Measurements from ENCODE around the gene VWA5B2.
A peak's percentile ranks its signal among the peaks of the same experiment; 100 is the strongest.

Gene VWA5B2

GRCh38 chr3:184200825-184201224 is 28.6 kb upstream of the VWA5B2 start:
- Mint-ChIP-seq H3K4me3 (no peak overlapping the region), H3K9me3 (no peaks in the 10 kb centered on the region), H3K4me1 (ENCODE audit: low read depth) (no peaks in the 10 kb centered on the region), H3K36me3 (ENCODE audit: low read depth) (no peaks in the 10 kb centered on the region), H3K27me3 (peaks cover 4% of the 10 kb centered on the region), H3K27ac (no peak overlapping the region)

GRCh38 chr3:184203526-184203925 is 25.9 kb upstream of the VWA5B2 start:
- Mint-ChIP-seq H3K36me3 (ENCODE audit: low read depth) (no peaks in the 10 kb centered on the region), H3K27ac (no peak overlapping the region), H3K9me3 (no peaks in the 10 kb centered on the region), H3K27me3 (peaks cover 17% of the 10 kb centered on the region), H3K4me1 (ENCODE audit: low read depth) (no peaks in the 10 kb centered on the region), H3K4me3 (no peak overlapping the region)

GRCh38 chr3:184209146-184209923 is 20.1 kb upstream of the VWA5B2 start:
- H3K9me3 Mint-ChIP-seq, result no peaks in the 10 kb centered on the region
- peaks cover 17% of the 10 kb centered on the region for H3K27me3 Mint-ChIP-seq
- no peaks in the 10 kb centered on the region for H3K36me3 Mint-ChIP-seq (ENCODE audit: low read depth)
- no peak overlapping the region for H3K27ac Mint-ChIP-seq
- no peaks in the 10 kb centered on the region for H3K4me1 Mint-ChIP-seq (ENCODE audit: low read depth)
- no peak overlapping the region for H3K4me3 Mint-ChIP-seq

DNA sequence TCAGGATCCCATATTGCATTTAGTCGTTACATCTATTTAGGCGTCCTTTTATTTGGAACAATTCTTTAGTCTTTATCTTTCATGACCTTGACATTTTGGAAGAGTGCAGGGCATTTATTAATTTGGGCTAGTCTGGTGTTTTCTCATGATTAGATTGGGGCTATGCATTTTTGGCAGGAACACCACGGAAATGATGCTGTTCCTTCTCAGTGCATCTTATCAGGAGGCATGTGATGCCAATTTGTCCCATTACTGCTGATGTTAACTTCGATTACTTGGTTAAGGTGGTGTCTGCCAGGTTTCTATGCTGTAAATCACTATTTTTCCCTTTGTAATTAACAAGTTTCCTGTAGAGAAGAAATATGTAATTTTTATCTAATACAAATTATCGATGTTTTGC is 18.1 kb upstream of the VWA5B2 start:
- H3K9me3 Mint-ChIP-seq, result no peaks in the 10 kb centered on the region
- H3K27me3 Mint-ChIP-seq, result peaks cover 18% of the 10 kb centered on the region
- no peaks in the 10 kb centered on the region for H3K36me3 Mint-ChIP-seq (ENCODE audit: low read depth)
- H3K4me3 Mint-ChIP-seq, result no peak overlapping the region
- H3K4me1 Mint-ChIP-seq (ENCODE audit: low read depth), result no peaks in the 10 kb centered on the region
- H3K27ac Mint-ChIP-seq, result no peak overlapping the region

DNA sequence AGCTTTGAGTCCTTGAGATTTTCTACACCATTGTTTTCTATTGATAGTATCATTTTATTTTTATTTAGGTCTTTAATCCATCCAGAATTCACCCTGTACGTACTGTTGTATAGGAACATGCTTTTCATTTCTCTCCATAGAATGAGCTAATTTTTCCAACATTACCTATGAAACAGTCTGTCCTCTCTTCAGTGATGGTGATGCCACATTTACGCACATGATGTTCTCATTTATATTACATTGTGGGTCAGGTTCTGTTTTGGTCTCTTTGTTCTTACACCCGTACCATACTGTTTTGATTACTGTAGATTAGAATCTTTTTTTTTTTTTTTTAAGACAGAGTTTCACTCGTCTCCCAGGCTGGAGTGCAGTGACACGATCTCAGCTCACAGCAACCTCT is 17.7 kb upstream of the VWA5B2 start:
- Mint-ChIP-seq H3K36me3 (ENCODE audit: low read depth) (no peaks in the 10 kb centered on the region), H3K9me3 (no peaks in the 10 kb centered on the region), H3K27ac (no peak overlapping the region), H3K27me3 (peaks cover 14% of the 10 kb centered on the region), H3K4me1 (ENCODE audit: low read depth) (no peaks in the 10 kb centered on the region), H3K4me3 (no peak overlapping the region)

- H3K36me3 Mint-ChIP-seq (ENCODE audit: low read depth), result no peaks in the 10 kb centered on the region
- H3K4me1 Mint-ChIP-seq (ENCODE audit: low read depth), result no peaks in the 10 kb centered on the region
- peaks cover 21% of the 10 kb centered on the region for H3K27me3 Mint-ChIP-seq
- H3K27ac Mint-ChIP-seq, result no peak overlapping the region
- no peaks in the 10 kb centered on the region for H3K9me3 Mint-ChIP-seq
- no peak overlapping the region for H3K4me3 Mint-ChIP-seq
These were observed 10.6 kb upstream of the VWA5B2 start for GRCh38 chr3:184218814-184219213.

DNA sequence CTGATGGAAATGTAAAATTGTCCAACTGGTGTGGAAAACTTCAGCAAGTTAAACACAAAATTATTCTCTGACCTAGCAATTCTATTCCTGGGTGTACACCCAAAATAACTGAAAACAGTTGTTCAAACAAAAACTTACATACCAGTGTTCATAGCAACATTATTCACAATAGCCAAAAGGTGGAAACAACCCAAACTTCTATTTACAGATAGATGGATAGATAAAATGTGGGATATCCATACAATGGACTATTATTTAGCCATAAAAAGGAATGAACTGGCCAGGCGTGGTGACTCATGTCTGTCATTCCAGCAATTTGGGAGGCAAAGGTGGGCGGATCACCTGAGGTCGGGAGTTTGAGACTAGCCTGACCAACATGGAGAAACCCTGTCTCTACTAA is 6.9 kb upstream of the VWA5B2 start:
- H3K4me1 Mint-ChIP-seq (ENCODE audit: low read depth), result no peaks in the 10 kb centered on the region
- no peak overlapping the region for H3K4me3 Mint-ChIP-seq
- no peaks in the 10 kb centered on the region for H3K9me3 Mint-ChIP-seq
- peaks cover 34% of the 10 kb centered on the region for H3K27me3 Mint-ChIP-seq
- no peaks in the 10 kb centered on the region for H3K36me3 Mint-ChIP-seq (ENCODE audit: low read depth)
- H3K27ac Mint-ChIP-seq, result no peak overlapping the region

DNA sequence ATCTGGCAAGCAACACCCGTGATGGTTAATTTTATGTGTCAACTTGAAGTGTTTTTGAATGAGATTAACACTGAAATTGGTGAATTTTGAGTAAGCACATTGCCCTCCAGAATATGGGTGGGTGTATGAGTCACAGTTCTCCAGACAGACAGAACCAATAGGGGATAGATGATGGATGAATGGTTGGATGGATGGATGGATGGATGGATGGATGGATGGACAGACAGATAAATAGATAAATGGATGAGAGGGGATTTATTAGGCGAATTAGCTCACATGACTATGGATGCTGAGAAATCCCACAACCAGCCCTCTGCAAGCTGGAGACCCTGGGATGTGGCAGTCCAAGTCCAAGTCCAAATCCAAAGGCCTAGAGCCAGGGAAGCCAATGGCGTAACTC is 5.4 kb upstream of the VWA5B2 start:
- Mint-ChIP-seq H3K36me3 (ENCODE audit: low read depth) (no peaks in the 10 kb centered on the region), H3K4me1 (ENCODE audit: low read depth) (no peaks in the 10 kb centered on the region), H3K9me3 (no peaks in the 10 kb centered on the region), H3K27ac (no peak overlapping the region), H3K27me3 (peaks cover 44% of the 10 kb centered on the region), H3K4me3 (no peak overlapping the region)

- Mint-ChIP-seq H3K36me3 (ENCODE audit: low read depth) (no peaks in the 10 kb centered on the region), H3K4me3 (no peak overlapping the region), H3K27me3 (peaks cover 60% of the 10 kb centered on the region), H3K9me3 (no peaks in the 10 kb centered on the region), H3K27ac (no peak overlapping the region), H3K4me1 (ENCODE audit: low read depth) (peaks cover 10% of the 10 kb centered on the region)
These were observed 1.9 kb upstream of the VWA5B2 start for GRCh38 chr3:184227481-184227935.

GRCh38 chr3:184228376-184229137 is 828 bp upstream of the VWA5B2 start:
- no peaks in the 10 kb centered on the region for H3K36me3 Mint-ChIP-seq (ENCODE audit: low read depth)
- H3K27ac Mint-ChIP-seq, result no peak overlapping the region
- no peaks in the 10 kb centered on the region for H3K9me3 Mint-ChIP-seq
- H3K27me3 Mint-ChIP-seq, result peaks cover 59% of the 10 kb centered on the region
- peak overlapping the region; percentile 10 for H3K4me3 Mint-ChIP-seq
- peaks cover 10% of the 10 kb centered on the region for H3K4me1 Mint-ChIP-seq (ENCODE audit: low read depth)

- Mint-ChIP-seq H3K9me3 (no peaks in the 10 kb centered on the region), H3K27ac (no peak overlapping the region), H3K4me1 (ENCODE audit: low read depth) (peaks cover 10% of the 10 kb centered on the region), H3K36me3 (ENCODE audit: low read depth) (no peaks in the 10 kb centered on the region), H3K4me3 (no peak overlapping the region), H3K27me3 (peaks cover 50% of the 10 kb centered on the region)
These were observed 757 bp downstream of the VWA5B2 start for GRCh38 chr3:184230081-184230602.

DNA sequence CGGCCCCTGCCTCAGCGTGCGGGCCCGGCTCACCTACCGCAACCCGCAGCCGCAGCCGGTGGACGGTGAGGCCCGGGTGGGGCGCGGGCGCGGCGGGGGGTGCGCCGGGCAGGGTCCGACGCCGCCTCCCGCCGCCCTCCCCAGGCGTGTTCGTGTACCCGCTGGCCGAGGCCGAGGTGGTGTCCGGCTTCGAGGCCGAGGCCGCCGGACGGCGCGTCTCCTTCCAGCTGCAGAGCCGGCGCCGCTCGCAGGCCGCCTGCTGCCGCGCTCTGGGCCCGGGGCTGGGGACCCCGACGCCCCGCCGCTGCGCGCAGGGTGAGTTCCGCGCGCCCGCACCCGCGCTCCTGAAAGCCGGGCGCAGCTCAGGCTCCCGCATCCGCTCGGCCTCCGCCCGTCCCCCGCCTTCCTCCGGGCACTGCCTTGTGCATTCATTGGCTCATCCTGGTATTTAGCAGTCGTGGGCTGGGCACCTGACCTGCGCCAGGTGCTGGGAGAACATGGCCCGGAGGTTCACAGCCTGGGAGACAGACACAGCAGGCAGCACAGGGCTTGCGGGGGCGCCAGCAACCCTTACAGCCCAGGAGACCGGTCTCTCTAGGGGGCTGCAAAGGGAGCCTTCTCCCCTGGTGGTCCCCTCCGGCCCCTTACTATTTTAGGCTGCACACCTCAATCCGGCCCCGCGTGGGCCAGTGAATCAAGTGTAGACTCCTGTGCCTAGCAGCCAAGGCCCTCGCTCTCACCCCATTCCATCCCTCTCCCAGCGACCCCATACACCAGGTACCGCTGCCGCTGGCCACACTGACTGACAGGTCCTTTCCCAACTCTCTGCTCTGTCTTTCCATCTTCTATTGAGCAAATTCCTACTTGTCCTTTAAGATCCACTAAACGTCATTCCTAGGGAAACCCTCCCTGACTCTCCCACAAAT is 1.5 kb downstream of the VWA5B2 start:
- Mint-ChIP-seq H3K4me3 (peak overlapping the region; percentile 34), H3K36me3 (ENCODE audit: low read depth) (no peaks in the 10 kb centered on the region)

GRCh38 chr3:184231671-184232070 is 2.3 kb downstream of the VWA5B2 start:
- Mint-ChIP-seq H3K27ac (no peak overlapping the region), H3K4me3 (peak overlapping the region; percentile 34), H3K36me3 (ENCODE audit: low read depth) (no peaks in the 10 kb centered on the region), H3K9me3 (no peaks in the 10 kb centered on the region), H3K4me1 (ENCODE audit: low read depth) (peaks cover 10% of the 10 kb centered on the region), H3K27me3 (peaks cover 40% of the 10 kb centered on the region)

More for the DNA sequence above, 1.5 kb downstream of the VWA5B2 start:
- H3K27me3 Mint-ChIP-seq, result peaks cover 46% of the 10 kb centered on the region
- H3K4me1 Mint-ChIP-seq (ENCODE audit: low read depth), result peaks cover 10% of the 10 kb centered on the region
- H3K9me3 Mint-ChIP-seq, result no peaks in the 10 kb centered on the region
- no peak overlapping the region for H3K27ac Mint-ChIP-seq

- Mint-ChIP-seq H3K27me3 (peaks cover 29% of the 10 kb centered on the region), H3K9me3 (no peaks in the 10 kb centered on the region), H3K36me3 (ENCODE audit: low read depth) (no peaks in the 10 kb centered on the region), H3K4me1 (ENCODE audit: low read depth) (peaks cover 10% of the 10 kb centered on the region), H3K4me3 (no peak overlapping the region), H3K27ac (no peak overlapping the region)
These were observed 3.9 kb downstream of the VWA5B2 start for GRCh38 chr3:184233127-184233843.
